HCT116 (cell line): ENCODE measurements around the gene LRRTM2.

ENCODE experiments used
- CEBPB ChIP-seq: IDR thresholded peaks from 2 replicates; pipeline ENCODE4 v1.6.1; 2012; ENCODE audit warnings: low read depth
- CTCF ChIP-seq, 3 experiments: fragments of 200-600 bp in 1 of 3; sonication (generic) in 1 of 3; IDR thresholded peaks in 2 of 3; conservative IDR thresholded peaks in 1 of 3; 2 replicates each; pipeline ENCODE4 v1.5.1; 2012 to 2017; ENCODE audit warnings: low read depth in 2 of 3, low read length in 2 of 3, antibody characterized with exemption in 1 of 3, borderline replicate concordance in 1 of 3, control low read depth in 1 of 3, mild to moderate bottlenecking in 1 of 3, mixed read lengths in 1 of 3, mixed run types in 1 of 3, moderate library complexity in 1 of 3; ENCODE audit not compliant: insufficient read depth in 1 of 3
- FOSL1 ChIP-seq: IDR thresholded peaks from 2 replicates; pipeline ENCODE4 v1.6.1; 2012; ENCODE audit warnings: low read depth
- JUND ChIP-seq: IDR thresholded peaks from 2 replicates; pipeline ENCODE4 v1.6.1; 2012
- POLR2A ChIP-seq: IDR thresholded peaks from 2 replicates; pipeline ENCODE4 v1.7.0; 2011; ENCODE audit warnings: borderline replicate concordance; ENCODE audit not compliant: insufficient read depth, insufficient read length; ENCODE audit errors: extremely low read depth
- SIN3A ChIP-seq: IDR thresholded peaks from 2 replicates; pipeline ENCODE4 v1.6.1; 2012; ENCODE audit warnings: low read depth
- YY1 ChIP-seq: IDR thresholded peaks from 2 replicates; pipeline ENCODE4 v1.6.1; 2011; ENCODE audit warnings: low read length, low read depth, moderate library complexity, mild to moderate bottlenecking; ENCODE audit not compliant: insufficient replicate concordance; ENCODE audit errors: extremely low read depth

GRCh38 chr5:138869763-138870500 lies 5.2 kb downstream of the LRRTM2 start:
- TF ChIP-seq CTCF (IDR thresholded peaks at IDR 0.05 in 2 of 3, conservative IDR thresholded peaks at IDR 0.05 in 1 of 3; ENCODE audit: borderline replicate concordance in 1 of 3, insufficient read depth in 1 of 3, low read depth in 2 of 3, low read length in 2 of 3) (no peak), YY1 (no peak), SIN3A (no peak), POLR2A (no peak), CEBPB (no peak), FOSL1 (no peak), JUND (no peak)
